COR-L47 (cell line): ENCODE measurements around the gene PLEKHA7.

Experiments used
- DNase-seq: peaks from one replicate; lab custom pipeline; 2025; lab: John Stamatoyannopoulos, UW

The PLEKHA7 gene

DNA sequence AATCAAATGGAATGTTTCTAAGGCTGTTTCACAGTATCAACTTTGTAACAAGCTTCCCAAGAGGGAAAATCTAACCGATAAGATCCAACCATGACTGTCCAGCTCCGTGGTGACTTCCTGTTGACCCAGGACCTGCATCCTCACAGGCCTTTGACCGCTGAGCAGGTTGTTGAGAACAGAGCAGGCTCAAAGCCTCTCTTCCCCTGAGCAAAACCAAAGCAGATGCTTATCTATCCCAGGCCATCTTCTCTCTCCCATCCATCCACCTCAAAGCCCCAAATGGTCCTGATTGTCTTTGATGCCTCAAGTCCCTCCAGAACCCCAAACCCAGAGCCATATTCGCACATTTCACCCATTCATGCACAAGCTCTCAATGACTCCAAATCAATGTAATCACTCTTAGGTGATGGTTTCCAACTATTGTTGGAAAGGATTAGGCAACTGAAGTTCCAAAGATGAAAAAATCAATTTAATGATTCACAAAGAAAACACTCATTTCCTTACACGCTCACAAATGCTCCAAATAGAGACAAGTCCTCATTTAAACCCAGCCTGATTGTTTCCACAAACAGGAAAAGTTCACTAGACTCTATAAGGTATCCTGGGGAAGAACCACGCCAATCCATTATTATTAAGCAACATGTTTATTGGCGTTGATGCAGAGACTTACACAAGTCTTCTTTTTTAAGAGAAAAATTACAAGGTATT is 227.0 kb downstream of the PLEKHA7 start:
- no peak for DNase-seq

GRCh38 chr11:16786131-16786530 is 228.1 kb downstream of the PLEKHA7 start:
- DNase-seq = no peak

GRCh38 chr11:16785520-16786128 is 228.6 kb downstream of the PLEKHA7 start:
- DNase-seq = peak; percentile 27

- no peak for DNase-seq
These were observed 229.5 kb downstream of the PLEKHA7 start for GRCh38 chr11:16784666-16785065.

DNA sequence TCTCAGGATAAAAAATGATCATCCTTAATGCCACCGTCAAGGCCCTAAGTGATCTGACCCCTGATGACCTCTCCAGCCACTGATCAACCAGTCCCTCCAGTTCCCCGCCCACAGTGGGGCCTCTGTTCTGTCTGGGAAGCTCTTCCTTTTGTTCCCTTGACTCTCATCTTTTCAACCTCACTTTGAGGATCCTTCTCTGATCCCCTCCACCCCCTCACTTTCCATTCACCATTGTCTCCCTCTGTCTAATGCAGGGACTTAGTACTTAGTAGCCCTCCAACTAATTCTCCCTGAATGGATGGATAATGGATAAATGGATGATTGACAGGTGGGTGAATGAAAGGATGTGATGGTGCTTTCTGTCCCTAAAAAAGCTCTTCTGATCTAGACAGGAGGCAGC is 230.1 kb downstream of the PLEKHA7 start:
- DNase-seq = no peak

DNA sequence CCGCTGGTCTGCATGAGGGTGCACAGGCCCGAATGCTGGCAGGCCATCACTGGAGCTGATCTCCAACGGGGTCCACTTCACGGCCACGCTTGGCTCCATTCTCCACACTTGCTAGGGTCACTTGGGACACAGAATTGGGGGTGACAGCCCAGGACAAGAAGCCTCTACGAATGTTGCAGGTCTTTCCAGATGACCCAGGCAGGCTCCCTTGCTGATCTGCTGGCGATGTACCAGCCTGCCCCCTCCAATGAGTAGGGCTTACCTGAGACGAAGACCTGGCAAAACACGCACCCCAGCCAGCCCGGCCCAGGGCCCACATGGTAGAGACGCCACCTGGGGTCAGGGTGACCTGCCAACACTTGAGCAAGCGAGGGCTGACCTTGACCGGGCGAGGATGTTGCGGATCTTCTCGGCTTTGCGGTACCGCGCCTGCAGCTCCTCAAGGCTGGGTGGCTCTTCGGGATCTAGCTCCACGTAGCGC is 230.9 kb downstream of the PLEKHA7 start:
- no peak for DNase-seq

DNA sequence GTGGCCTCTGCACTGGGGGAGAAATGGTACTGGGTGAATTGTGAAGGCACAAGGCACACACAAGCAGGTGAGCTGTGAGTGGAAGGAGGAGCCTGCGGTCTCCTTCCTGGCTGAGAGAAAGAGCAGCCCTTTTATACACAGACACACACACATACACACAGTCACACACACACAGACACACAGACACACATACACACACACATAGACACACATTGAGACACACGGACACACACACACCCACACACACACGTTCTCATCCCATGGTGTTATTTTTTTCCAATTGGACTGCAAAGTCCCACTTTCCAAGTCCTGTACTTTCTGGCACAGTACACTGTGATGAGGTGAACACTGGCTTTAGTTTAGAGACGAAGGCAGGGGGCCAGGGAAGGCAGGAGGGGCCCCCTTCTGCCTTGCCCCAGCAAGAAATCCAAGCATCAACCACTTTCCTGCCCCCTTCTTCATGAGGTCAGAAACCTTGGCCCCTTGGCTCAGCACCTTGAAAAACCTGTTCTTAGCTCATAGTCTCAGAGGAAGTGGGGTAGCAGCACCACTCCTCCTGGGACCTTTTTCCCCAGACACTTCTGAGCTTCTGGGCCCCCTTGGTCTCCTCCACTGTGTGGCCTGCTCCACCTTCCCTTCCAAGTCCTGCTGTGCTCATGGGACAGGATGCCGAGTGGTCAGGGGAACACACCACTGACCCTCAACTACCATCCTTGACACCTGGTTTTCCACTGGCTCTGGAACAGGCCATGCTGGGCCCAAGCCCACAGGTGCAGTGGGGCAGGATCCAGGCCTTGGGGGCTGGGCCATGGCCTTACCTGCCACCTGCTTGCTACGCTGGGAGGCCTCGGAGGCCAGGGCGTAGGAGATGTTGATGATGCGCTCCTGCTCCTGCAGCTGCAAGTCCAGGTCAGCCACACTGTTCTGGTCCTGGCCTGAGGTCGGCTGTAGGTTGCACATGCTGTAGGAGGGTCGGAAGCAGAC is 232.0 kb downstream of the PLEKHA7 start:
- no peak for DNase-seq

DNA sequence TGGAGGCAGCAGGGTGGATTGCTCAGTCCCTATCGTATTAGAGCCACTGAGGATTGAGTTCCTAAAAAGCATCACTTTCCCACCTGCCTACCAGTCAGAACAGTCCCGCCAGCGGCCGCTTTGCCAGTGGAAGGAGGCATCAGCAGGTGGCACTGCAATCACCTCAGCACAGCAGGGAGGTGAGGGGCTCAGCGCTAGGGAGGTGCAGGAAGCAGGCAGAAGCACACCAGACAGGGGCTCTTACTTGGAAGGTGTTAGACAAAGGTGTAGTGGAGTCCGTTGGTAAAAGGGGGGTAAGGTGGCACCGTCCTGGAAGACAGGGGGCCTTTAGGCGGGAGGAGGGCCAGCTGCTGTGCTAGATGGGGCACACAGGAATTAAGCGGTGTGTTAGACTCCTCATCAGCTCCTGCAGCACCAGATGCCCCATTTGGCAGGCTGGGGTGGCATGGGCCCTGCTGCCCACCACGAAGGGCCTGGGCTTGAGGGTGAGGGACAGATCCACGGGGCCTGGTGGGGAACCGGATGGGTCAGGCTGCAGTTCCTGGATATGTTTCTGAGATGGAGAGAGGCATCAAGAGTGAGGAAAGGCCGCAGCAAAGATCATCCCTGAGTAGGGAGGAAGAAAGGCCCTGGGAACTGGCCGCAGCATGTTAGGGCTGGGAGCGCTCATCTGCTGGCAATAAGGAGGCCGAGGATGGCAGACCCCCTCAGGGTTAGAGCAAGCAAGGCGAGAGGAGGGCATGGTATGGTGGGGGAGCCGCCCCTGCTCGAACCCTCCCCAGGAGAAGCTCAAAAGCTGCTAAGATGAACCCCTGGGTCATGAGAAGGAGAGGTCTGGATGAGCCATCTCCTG is 233.3 kb downstream of the PLEKHA7 start:
- no peak for DNase-seq

DNA sequence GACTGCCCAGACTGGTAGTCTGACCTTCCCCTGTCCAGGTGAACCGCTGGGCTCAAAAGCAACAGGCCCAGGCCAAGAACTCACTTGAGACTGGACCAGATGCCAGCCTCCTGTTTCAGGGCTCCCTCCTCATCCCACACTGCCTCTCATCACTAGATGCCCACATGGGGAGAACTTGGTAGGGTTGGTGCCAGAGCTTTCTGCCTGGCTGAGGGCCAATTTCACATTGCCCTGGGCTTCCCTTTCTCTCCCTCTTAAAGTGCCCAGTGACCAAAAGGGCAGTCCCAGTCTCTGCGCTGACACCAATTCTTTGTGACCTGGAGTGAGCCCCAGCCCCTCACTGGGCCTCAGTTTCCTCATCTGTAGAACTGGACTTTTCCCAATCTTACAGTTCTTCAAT is 234.1 kb downstream of the PLEKHA7 start:
- DNase-seq = no peak

DNA sequence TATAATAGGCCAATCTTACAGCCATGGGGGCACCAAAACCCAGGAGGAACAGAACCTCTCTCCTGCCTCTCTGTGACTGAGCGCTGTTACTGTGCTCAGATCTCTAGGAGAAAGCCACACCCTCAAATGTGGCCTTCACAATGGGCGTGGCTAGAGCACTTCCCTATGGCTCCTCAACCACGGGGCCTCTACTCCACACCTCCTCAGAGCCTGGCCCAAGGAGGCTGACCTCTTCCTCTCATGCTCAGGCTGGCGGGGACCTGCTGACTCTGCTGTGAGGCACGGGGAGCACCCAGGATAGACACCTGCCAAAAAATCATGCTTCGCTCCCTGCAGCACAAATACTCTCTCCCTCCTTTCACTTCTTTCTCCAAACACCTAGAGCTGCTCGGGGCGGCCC is 234.8 kb downstream of the PLEKHA7 start:
- DNase-seq = no peak

DNA sequence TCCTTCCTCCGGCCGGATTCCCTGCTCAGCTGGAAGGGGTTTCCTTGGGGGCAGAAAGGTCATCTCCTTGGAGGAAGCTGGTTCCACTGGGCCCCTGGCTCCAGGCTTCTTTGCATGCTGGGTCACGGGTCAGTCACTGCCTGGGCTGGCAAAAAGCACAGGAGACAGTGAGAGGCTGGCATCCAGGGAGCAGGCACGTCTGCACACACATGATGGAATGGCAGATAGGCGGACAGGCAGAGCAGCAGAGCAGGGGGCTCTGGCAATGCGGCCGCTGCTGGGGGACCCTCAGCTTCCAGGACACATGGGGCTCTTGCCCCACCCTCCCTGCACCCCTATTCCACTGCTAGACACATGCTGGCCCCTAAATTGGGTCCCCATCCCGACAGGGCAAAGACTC is 235.3 kb downstream of the PLEKHA7 start:
- DNase-seq = no peak

GRCh38 chr11:16778286-16778685 is 235.9 kb downstream of the PLEKHA7 start:
- DNase-seq = no peak

DNA sequence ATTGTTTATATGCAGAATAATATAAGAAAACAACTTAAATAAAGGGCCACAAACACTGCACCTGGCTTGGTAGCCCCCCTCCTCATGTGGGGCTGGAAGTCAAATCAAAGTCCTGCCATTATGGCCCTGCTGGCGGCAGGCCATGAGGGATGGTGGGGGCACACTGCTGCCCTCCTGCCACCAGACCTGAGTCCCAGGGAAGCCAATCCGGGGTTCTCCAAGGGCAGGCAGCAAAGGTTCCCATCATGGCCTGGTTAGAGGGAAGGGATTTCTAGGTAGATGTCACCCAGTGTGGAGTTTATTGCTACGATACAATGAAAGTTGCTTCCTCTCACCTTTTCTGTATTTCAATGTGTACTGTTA is 236.6 kb downstream of the PLEKHA7 start:
- DNase-seq = no peak

GRCh38 chr11:16776711-16777612 is 237.3 kb downstream of the PLEKHA7 start:
- no peak for DNase-seq

DNA sequence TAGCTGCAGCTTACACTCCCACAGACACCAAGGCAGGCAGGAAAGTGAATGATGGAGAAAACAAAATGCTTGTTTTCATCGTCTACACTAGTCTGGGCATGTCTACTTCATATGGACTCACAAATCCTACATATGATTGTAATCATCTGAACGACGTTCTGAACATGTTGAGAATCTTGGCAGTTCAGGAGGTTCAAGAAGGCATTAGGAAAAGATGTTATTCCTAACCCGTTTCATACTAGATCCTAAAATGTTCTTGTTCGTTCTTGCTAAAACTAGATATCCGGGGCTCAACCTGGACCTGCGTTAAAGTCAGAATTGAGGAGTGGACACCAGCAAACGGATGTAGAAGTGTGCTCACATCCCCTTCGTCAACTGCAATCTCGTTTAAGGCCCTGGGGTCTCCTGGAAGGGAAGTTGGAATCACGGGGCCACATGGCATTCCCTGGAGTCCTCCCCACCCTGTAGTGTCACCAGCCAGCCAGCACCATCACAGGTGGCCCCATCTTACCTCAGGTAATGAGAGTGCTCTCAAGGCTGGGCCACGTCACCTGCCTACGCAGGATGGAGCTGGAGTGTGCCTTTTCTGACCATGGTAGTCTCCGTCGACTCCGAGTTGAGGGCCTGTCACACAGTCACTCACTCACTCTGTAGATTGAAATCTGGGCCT is 238.5 kb downstream of the PLEKHA7 start:
- DNase-seq = no peak

- DNase-seq = no peak
These were observed 239.1 kb downstream of the PLEKHA7 start for GRCh38 chr11:16774936-16775613.

GRCh38 chr11:16773981-16774935 is 240.0 kb downstream of the PLEKHA7 start:
- no peak for DNase-seq

DNA sequence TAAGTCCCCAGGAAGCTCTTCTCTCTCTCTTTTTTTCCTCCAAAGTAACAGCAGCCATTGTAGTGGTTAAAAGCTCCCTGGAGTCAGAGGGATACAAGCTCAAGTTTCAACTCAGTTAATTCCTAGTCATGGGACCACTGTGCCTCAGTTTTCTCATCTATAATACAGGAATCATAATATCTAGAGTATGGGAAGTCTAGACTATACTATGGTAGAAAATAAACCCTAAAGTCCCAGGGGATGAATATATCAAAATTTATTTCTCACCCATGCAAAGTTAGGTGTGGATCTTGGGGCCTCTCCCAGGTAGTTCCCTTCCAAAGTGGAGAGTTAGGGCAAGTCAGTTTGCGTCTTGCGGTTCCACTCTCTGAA is 242.1 kb downstream of the PLEKHA7 start:
- DNase-seq = no peak
